Ovary (tissue), 3 donors: Measurements from ENCODE around the gene CNOT6L.

Source experiments
- POLR2A ChIP-seq: fragments of 450-650 bp; IDR thresholded peaks from one replicate; pipeline ENCODE4 v1.6.1; 2017; ENCODE audit warnings: antibody characterized with exemption, mild to moderate bottlenecking, moderate library complexity
- TF ChIP-seq, protein P1 (sequence below), 3 donors: fragments of 450-650 bp in 2 of 3; fragments of 200-600 bp in 1 of 3; IDR thresholded peaks; one replicate each; pipeline versions ENCODE4 v1.5.1 to v1.8.0; 2016 to 2022; ENCODE audit warnings: antibody characterized with exemption in 3 of 3, mild to moderate bottlenecking in 1 of 3
- donor health status: DM: no; HTN: no; CAD: no.

DNA sequence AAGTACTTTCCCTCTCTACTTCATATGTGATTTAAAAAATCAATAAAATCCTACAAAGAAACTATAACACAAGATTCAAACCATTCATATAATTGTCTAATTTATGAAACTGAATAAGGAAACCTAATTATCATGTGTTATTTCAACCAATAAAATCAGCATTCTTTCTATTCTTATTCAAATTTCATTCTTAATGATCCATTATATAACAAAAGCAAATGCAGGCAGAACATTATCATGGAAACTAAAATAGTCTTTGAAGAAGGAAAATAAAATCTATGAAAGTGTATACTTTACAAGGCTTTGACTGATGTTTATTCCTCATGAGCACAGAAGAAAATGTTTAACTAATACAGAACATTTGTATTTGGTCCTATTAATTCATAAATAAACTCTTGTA is 47.6 kb downstream of the CNOT6L start:
- TF ChIP-seq POLR2A: no peak
- TF ChIP-seq, protein P1, sequence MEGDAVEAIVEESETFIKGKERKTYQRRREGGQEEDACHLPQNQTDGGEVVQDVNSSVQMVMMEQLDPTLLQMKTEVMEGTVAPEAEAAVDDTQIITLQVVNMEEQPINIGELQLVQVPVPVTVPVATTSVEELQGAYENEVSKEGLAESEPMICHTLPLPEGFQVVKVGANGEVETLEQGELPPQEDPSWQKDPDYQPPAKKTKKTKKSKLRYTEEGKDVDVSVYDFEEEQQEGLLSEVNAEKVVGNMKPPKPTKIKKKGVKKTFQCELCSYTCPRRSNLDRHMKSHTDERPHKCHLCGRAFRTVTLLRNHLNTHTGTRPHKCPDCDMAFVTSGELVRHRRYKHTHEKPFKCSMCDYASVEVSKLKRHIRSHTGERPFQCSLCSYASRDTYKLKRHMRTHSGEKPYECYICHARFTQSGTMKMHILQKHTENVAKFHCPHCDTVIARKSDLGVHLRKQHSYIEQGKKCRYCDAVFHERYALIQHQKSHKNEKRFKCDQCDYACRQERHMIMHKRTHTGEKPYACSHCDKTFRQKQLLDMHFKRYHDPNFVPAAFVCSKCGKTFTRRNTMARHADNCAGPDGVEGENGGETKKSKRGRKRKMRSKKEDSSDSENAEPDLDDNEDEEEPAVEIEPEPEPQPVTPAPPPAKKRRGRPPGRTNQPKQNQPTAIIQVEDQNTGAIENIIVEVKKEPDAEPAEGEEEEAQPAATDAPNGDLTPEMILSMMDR (IDR thresholded peaks at IDR 0.05): no peak
